GM12874 (cell line): ENCODE measurements around the gene ABCC2.

ENCODE experiments used
- TF ChIP-seq, protein P1 (sequence below): IDR thresholded peaks from 2 replicates; pipeline ENCODE4 v1.5.1; 2011; ENCODE audit warnings: low read depth, mild to moderate bottlenecking, control low read depth, low read length, moderate library complexity; ENCODE audit not compliant: insufficient read depth

The ABCC2 gene

GRCh38 chr10:99777918-99778714 is 4.3 kb upstream of the ABCC2 start:
- TF ChIP-seq, protein P1, sequence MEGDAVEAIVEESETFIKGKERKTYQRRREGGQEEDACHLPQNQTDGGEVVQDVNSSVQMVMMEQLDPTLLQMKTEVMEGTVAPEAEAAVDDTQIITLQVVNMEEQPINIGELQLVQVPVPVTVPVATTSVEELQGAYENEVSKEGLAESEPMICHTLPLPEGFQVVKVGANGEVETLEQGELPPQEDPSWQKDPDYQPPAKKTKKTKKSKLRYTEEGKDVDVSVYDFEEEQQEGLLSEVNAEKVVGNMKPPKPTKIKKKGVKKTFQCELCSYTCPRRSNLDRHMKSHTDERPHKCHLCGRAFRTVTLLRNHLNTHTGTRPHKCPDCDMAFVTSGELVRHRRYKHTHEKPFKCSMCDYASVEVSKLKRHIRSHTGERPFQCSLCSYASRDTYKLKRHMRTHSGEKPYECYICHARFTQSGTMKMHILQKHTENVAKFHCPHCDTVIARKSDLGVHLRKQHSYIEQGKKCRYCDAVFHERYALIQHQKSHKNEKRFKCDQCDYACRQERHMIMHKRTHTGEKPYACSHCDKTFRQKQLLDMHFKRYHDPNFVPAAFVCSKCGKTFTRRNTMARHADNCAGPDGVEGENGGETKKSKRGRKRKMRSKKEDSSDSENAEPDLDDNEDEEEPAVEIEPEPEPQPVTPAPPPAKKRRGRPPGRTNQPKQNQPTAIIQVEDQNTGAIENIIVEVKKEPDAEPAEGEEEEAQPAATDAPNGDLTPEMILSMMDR = no peak

DNA sequence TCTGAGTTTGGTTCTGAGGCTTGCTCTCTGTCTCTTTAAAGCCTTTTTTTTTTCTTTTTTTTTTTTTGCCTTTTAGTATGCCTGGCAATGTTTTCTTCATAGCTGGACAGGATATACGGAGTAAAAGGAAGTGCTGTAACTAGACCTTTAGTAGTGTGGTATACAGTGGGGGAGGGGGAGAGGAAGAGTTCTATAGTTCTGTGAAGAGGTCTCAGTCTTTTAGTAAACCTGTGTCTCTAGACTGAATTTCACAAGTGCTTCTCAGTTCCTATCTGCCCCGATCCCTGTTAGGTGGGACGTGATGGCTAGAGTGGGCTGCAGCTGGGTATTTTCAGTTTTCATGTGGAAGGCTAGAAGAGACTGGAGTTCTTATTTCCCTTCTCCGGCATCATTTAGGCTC is 3.1 kb upstream of the ABCC2 start:
- TF ChIP-seq, protein P1 = no peak

GRCh38 chr10:99781734-99782429 is 558 bp upstream of the ABCC2 start:
- TF ChIP-seq, protein P1 = no peak

DNA sequence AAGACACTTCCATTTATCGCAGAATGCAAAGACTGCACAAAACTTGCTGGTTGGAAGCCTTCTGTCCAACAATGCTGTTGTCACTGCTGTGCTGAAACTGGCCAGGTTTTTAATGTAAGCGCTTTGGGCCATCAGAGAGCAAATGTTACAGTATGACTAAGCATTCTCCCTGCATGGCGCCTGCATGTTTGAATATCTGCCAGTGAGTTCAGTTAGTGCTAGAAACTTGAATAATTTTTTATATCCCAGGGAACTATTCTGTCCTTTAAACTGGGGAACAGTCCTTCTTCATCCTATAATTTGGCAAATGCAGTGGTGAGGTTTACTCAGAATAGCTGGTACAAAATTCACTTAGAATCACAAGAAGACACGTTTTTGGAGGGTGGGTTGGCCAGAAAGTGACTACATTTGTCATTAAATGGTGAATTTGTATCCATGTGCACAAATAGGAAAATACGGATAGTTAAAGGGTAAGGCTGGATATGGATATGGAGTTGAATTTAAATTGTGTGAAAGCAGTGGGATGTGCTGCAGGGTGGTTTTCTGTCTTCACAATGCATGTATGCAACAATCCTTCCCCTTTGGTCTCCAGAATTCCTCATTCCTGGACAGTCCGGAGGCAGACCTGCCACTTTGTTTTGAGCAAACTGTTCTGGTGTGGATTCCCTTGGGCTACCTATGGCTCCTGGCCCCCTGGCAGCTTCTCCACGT is 1.7 kb downstream of the ABCC2 start:
- TF ChIP-seq, protein P1 = no peak

DNA sequence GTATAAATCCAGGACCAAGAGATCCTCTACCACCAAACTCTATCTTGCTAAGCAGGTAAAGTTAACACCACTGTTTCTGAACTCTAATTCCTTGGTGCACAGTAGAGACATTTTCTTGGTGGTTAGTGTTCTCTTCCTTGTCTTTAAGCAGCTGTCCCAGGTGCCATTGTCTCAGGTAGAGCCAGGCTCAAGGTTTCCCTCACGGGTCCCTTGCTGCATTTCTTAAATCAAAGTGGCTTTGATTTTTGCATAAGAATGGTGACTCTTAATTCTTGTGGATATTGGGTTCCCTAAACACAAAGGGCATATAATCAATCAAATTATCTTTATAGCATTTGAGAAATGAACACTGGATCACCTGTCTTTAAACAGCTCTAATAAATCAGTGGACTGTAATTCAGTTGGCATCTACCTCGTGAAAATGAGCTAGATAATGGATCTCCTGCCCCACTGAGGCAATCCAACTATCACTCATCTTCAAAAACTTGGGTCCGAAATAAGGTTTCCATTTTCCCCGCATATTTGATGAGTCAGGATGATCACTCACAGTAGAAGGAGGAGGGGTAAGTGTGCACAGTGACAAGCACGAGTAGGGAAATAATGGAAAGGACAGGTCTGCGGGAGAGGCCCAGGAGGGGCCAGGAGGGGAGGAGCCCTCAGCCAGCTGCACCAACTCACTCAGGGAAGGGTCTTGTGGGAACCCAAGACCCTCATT is 2.4 kb downstream of the ABCC2 start:
- TF ChIP-seq, protein P1 = no peak

- TF ChIP-seq, protein P1 = no peak
Observed at GRCh38 chr10:99785646-99786045, 3.2 kb downstream of the ABCC2 start.
